Activated CD8-positive, alpha-beta memory T cell treated with anti-CD3 and anti-CD28 coated beads for 36 hours (primary cell): Measurements from ENCODE around the gene OR4D6. TPM values are rescaled to one million over a fixed set of nuclear protein-coding genes. Genes with fewer than 3 reads are reported as not detected.

Experiments
- CTCF ChIA-PET: fragments of 350-600 bp; sonication (Branson Sonifier 250); formaldehyde crosslinking; loops from one replicate; lab custom pipeline; 2021; ENCODE audit warnings: antibody characterized with exemption; lab: Charles Lee
- POLR2A ChIA-PET: fragments of 350-600 bp; sonication (Branson Sonifier 250); formaldehyde crosslinking; loops from one replicate; lab custom pipeline; 2021; ENCODE audit warnings: antibody characterized with exemption; lab: Charles Lee
- total RNA-seq, 2 experiments: library from RNA; stranded (reverse); gene quantifications; one replicate each; pipeline ENCODE4 v1.2.3, GENCODE V29; 2021

Gene OR4D6
- total RNA-seq, 2 experiments from 2014 or later: not detected

DNA sequence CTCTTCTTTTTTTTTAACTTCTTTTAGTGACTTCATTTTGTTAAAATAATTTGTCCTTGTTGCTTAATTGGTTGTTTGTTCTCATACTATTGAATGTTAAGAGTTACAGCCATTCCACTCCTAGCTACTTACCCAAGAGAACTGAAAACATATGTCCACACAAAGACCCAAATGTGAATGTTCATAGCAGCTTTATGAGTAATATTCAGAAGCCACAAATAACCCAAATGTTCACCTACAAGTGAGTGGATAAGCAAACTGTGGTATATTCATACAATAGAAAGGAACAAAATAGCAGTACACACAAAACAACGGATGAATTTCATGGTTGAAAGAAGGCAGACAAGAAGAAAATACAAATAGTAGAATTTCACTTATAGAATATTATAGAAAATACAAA is 45.2 kb downstream of the OR4D6 start:
- CTCF ChIA-PET: no interaction called here
- POLR2A ChIA-PET: no interaction called here

DNA sequence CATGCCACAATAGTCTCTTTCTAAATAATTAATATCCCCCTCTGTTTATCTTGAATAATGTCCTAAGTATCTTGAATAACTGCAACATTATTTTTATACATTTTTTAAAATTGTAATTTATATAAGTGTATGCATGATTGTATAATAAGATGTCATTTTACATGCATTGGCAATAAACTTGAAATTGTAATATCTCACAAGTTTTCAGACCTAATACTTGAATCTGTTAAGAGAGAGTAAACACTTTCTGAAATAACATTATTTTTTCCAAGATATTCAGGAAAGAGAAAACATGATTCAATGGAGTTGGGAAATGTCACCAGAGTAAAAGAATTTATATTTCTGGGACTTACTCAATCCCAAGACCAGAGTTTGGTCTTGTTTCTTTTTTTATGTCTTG is 46.5 kb downstream of the OR4D6 start, which contains the start of gene OR4D11:
OR4D11 (plus strand) TSS at position 301 of the 400 bp plus-strand sequence; CDS start at position 301, 0 bp downstream.
- POLR2A ChIA-PET: no interaction called here

More for the DNA sequence above, 46.5 kb downstream of the OR4D6 start, which contains the start of gene OR4D11:
- CTCF ChIA-PET: no interaction called here

Other genes with a start within 250 kb of the OR4D6 start
- gene MPEG1, start 244.0 kb upstream of the OR4D6 start, total RNA-seq: not detected
- gene OR5AN1, start 98.1 kb upstream of the OR4D6 start, total RNA-seq: not detected
- gene OR5A2, start 30.5 kb upstream of the OR4D6 start, total RNA-seq: not detected
- not detected for gene OR5A1, start 20.5 kb upstream of the OR4D6 start, total RNA-seq
- not detected for gene OR4D10, start 16.4 kb downstream of the OR4D6 start, total RNA-seq
- not detected for gene OR4D11, start 46.6 kb downstream of the OR4D6 start, total RNA-seq
- gene OR4D9, start 54.6 kb downstream of the OR4D6 start, total RNA-seq: not detected
- gene OSBP, start 158.8 kb downstream of the OR4D6 start, total RNA-seq: 10 to 100 TPM; 35.0 to 36.4 TPM
- 10 to 100 TPM; 59.0 to 60.1 TPM for gene PATL1, start 212.1 kb downstream of the OR4D6 start, total RNA-seq